Glutamatergic neuron (in vitro differentiated cells): ENCODE measurements around the gene CSTPP1. TPM values are rescaled to one million over a fixed set of nuclear protein-coding genes. Genes with fewer than 3 reads are reported as not detected.

Source experiments
- DNase-seq: peaks from one replicate; pipeline ENCODE4 v3.0.0; 2022
- H3K27ac Mint-ChIP-seq: one replicate; pipeline ENCODE4 v1.8.0; 2020; ENCODE audit warnings: mild to moderate bottlenecking, mixed read lengths, inconsistent platforms; ENCODE audit not compliant: unreplicated experiment
- H3K27me3 Mint-ChIP-seq: one replicate; pipeline ENCODE4 v1.8.0; 2020; ENCODE audit warnings: mild to moderate bottlenecking, moderate library complexity, mixed read lengths, inconsistent platforms; ENCODE audit not compliant: unreplicated experiment
- H3K36me3 Mint-ChIP-seq: one replicate; pipeline ENCODE4 v1.8.0; 2020; ENCODE audit warnings: mild to moderate bottlenecking, mixed read lengths, inconsistent platforms; ENCODE audit not compliant: unreplicated experiment
- H3K4me1 Mint-ChIP-seq: one replicate; pipeline ENCODE4 v1.8.0; 2020; ENCODE audit warnings: mild to moderate bottlenecking, low read depth, mixed read lengths, inconsistent platforms; ENCODE audit not compliant: unreplicated experiment
- H3K4me3 Mint-ChIP-seq: one replicate; pipeline ENCODE4 v1.8.0; 2020; ENCODE audit warnings: mild to moderate bottlenecking, mixed read lengths, inconsistent platforms; ENCODE audit not compliant: unreplicated experiment
- H3K9me3 Mint-ChIP-seq: one replicate; pipeline ENCODE4 v1.8.0; 2020; ENCODE audit warnings: mild to moderate bottlenecking, moderate library complexity, mixed read lengths, inconsistent platforms; ENCODE audit not compliant: unreplicated experiment
- total RNA-seq: library from RNA; stranded (reverse); fragmentation: NEBNext Ultra II Directional; extraction: Animal tissue kit (Norgen Biotek cat#: 25700); gene quantifications from one replicate; pipeline ENCODE4 v1.2.1, GENCODE V29; 2021; ENCODE audit not compliant: unreplicated experiment
- TF ChIP-seq, protein P1 (sequence below): fragments of 200-600 bp; sonication (generic); IDR thresholded peaks from one replicate; pipeline ENCODE4 v1.5.0; 2021; ENCODE audit not compliant: partially characterized antibody, unreplicated experiment

Gene CSTPP1
- total RNA-seq, 1 donor from 2014 or later, result 35.5 TPM

GRCh38 chr11:47182380-47182779, 245.8 kb downstream of the CSTPP1 start:
- Mint-ChIP-seq H3K27me3 (peaks cover 3% of the 10 kb centered on the region), H3K9me3 (peaks cover under 1% of the 10 kb centered on the region), H3K4me1 (peaks cover 12% of the 10 kb centered on the region), H3K27ac (no peak overlapping the region), H3K4me3 (no peak overlapping the region), H3K36me3 (no peaks in the 10 kb centered on the region)
- TF ChIP-seq, protein P1, sequence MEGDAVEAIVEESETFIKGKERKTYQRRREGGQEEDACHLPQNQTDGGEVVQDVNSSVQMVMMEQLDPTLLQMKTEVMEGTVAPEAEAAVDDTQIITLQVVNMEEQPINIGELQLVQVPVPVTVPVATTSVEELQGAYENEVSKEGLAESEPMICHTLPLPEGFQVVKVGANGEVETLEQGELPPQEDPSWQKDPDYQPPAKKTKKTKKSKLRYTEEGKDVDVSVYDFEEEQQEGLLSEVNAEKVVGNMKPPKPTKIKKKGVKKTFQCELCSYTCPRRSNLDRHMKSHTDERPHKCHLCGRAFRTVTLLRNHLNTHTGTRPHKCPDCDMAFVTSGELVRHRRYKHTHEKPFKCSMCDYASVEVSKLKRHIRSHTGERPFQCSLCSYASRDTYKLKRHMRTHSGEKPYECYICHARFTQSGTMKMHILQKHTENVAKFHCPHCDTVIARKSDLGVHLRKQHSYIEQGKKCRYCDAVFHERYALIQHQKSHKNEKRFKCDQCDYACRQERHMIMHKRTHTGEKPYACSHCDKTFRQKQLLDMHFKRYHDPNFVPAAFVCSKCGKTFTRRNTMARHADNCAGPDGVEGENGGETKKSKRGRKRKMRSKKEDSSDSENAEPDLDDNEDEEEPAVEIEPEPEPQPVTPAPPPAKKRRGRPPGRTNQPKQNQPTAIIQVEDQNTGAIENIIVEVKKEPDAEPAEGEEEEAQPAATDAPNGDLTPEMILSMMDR, result no peak
- DNase-seq, result no peak

- Mint-ChIP-seq H3K4me1 (peaks cover 21% of the 10 kb centered on the region), H3K9me3 (no peaks in the 10 kb centered on the region), H3K27ac (no peak overlapping the region), H3K4me3 (no peak overlapping the region), H3K27me3 (peaks cover 3% of the 10 kb centered on the region), H3K36me3 (no peaks in the 10 kb centered on the region)
- no peak for DNase-seq
- TF ChIP-seq, protein P1, result no peak
Observed at GRCh38 chr11:47183031-47183856, 246.7 kb downstream of the CSTPP1 start.

- no peaks in the 10 kb centered on the region for H3K9me3 Mint-ChIP-seq
- H3K27me3 Mint-ChIP-seq, result peaks cover 3% of the 10 kb centered on the region
- no peak overlapping the region for H3K27ac Mint-ChIP-seq
- no peak for DNase-seq
- H3K4me1 Mint-ChIP-seq, result peaks cover 21% of the 10 kb centered on the region
- TF ChIP-seq, protein P1, result no peak
- H3K36me3 Mint-ChIP-seq, result no peaks in the 10 kb centered on the region
- peak overlapping the region; percentile 75 for H3K4me3 Mint-ChIP-seq
Observed at GRCh38 chr11:47183969-47184368, 247.4 kb downstream of the CSTPP1 start.

- H3K27ac Mint-ChIP-seq, result no peak overlapping the region
- H3K9me3 Mint-ChIP-seq, result no peaks in the 10 kb centered on the region
- DNase-seq, result no peak
- no peaks in the 10 kb centered on the region for H3K36me3 Mint-ChIP-seq
- H3K27me3 Mint-ChIP-seq, result peaks cover 3% of the 10 kb centered on the region
- TF ChIP-seq, protein P1, result no peak
- peak overlapping the region; percentile 38 for H3K4me3 Mint-ChIP-seq
- peaks cover 18% of the 10 kb centered on the region for H3K4me1 Mint-ChIP-seq
Observed at GRCh38 chr11:47184711-47185304, 248.2 kb downstream of the CSTPP1 start.
